Measurements from ENCODE around the gene DRG1.
"Not testable (repeated sequence)": the region's sequence is repeated elsewhere in the genome, so short reads cannot be mapped to it uniquely, and the experiment has no call there.

Gene DRG1

GRCh38 chr22:31399211-31400022 lies at the start of gene DRG1:
DRG1 (plus strand) TSS chr22:31399604; CDS start chr22:31399684, 80 bp downstream.
- peak; percentile 89 to 94 (median 89) for DNase-seq

GRCh38 chr22:31349960-31350359 lies 49.4 kb upstream of the DRG1 start:
- no peak for DNase-seq

GRCh38 chr22:31350410-31350863 lies 49.0 kb upstream of the DRG1 start:
- DNase-seq, result peak; percentile 12 to 71 (median 15)

- no peak for DNase-seq
These were observed 44.9 kb upstream of the DRG1 start for GRCh38 chr22:31354515-31354914.

GRCh38 chr22:31360029-31360428 lies 39.4 kb upstream of the DRG1 start:
- no peak for DNase-seq

GRCh38 chr22:31361743-31362142 lies 37.7 kb upstream of the DRG1 start:
- DNase-seq, result no peak

GRCh38 chr22:31363885-31364465 lies 35.4 kb upstream of the DRG1 start:
- DNase-seq, result no peak

- no peak for DNase-seq
These were observed 32.0 kb upstream of the DRG1 start for GRCh38 chr22:31367426-31367825.

GRCh38 chr22:31377612-31378011 lies 21.8 kb upstream of the DRG1 start:
- DNase-seq, result no peak

GRCh38 chr22:31378123-31378522 lies 21.3 kb upstream of the DRG1 start:
- DNase-seq, result no peak

- DNase-seq, result not testable (repeated sequence)
These were observed 20.8 kb upstream of the DRG1 start for GRCh38 chr22:31378651-31379050.

- no peak for DNase-seq
These were observed 5.5 kb upstream of the DRG1 start for GRCh38 chr22:31393893-31394292.

GRCh38 chr22:31394326-31394725 lies 5.1 kb upstream of the DRG1 start:
- no peak for DNase-seq

- no peak for DNase-seq
These were observed 1.2 kb upstream of the DRG1 start for GRCh38 chr22:31398231-31398630.

GRCh38 chr22:31400023-31400397 lies 606 bp downstream of the DRG1 start:
- peak in 1 of 3 experiments; percentile 49 for DNase-seq

GRCh38 chr22:31402350-31402749 lies 2.9 kb downstream of the DRG1 start:
- DNase-seq, result not testable (repeated sequence)

- no peak for DNase-seq
These were observed 26.1 kb downstream of the DRG1 start for GRCh38 chr22:31425331-31426050.

- no peak for DNase-seq
These were observed 32.5 kb downstream of the DRG1 start for GRCh38 chr22:31431950-31432349.

- no peak for DNase-seq
These were observed 36.7 kb downstream of the DRG1 start for GRCh38 chr22:31436132-31436531.

GRCh38 chr22:31439808-31440207 lies 40.4 kb downstream of the DRG1 start:
- DNase-seq, result no peak

GRCh38 chr22:31440681-31441080 lies 41.3 kb downstream of the DRG1 start:
- DNase-seq, result no peak

- DNase-seq, result no peak
These were observed 42.2 kb downstream of the DRG1 start for GRCh38 chr22:31441652-31442051.

GRCh38 chr22:31442768-31443489 lies 43.5 kb downstream of the DRG1 start:
- DNase-seq, result no peak
